H9 (cell line): Measurements from ENCODE around the gene KIF1A. TPM values are rescaled to one million over a fixed set of nuclear protein-coding genes. Genes with fewer than 3 reads are reported as not detected.

Experiments
- DNase-seq: peaks from one replicate; pipeline ENCODE4 v3.0.0-alpha.2; 2017
- H2AFZ ChIP-seq: one replicate; pipeline ENCODE4 v1.6.1; 2013; ENCODE audit warnings: mild to moderate bottlenecking, low read length, control low read depth, moderate library complexity
- H2AK5ac ChIP-seq: 2 replicates; pipeline ENCODE4 v1.6.1; 2013; ENCODE audit warnings: low read length, control low read depth, mixed read lengths; ENCODE audit not compliant: insufficient read length
- H2BK120ac ChIP-seq: one replicate; pipeline ENCODE4 v1.6.1; 2013; ENCODE audit warnings: low read depth, mild to moderate bottlenecking, low read length, control low read depth, inconsistent platforms; ENCODE audit not compliant: poor library complexity, severe bottlenecking
- H2BK12ac ChIP-seq: 2 replicates; pipeline ENCODE4 v1.6.1; 2013; ENCODE audit warnings: low read length, control low read depth, mixed read lengths, low read depth; ENCODE audit not compliant: insufficient read length
- H2BK15ac ChIP-seq: 2 replicates; pipeline ENCODE4 v1.6.1; 2013; ENCODE audit warnings: low read depth, low read length, control low read depth
- H2BK20ac ChIP-seq: one replicate; pipeline ENCODE4 v1.6.1; 2013; ENCODE audit warnings: low read depth, mild to moderate bottlenecking, low read length, control low read depth, inconsistent platforms; ENCODE audit not compliant: poor library complexity, severe bottlenecking
- H2BK5ac ChIP-seq: 2 replicates; pipeline ENCODE4 v1.6.1; 2013; ENCODE audit warnings: low read length, control low read depth, mixed read lengths; ENCODE audit not compliant: insufficient read length
- H3K14ac ChIP-seq: 2 replicates; pipeline ENCODE4 v1.6.1; 2013; ENCODE audit warnings: low read length, control low read depth; ENCODE audit not compliant: insufficient read depth
- H3K18ac ChIP-seq: 2 replicates; pipeline ENCODE4 v1.6.1; 2013; ENCODE audit warnings: low read depth, mild to moderate bottlenecking, mixed read lengths, low read length, control low read depth; ENCODE audit not compliant: insufficient read length
- H3K23ac ChIP-seq: 2 replicates; pipeline ENCODE4 v1.6.1; 2013; ENCODE audit warnings: low read length, control low read depth, mixed read lengths, low read depth; ENCODE audit not compliant: insufficient read length
- H3K23me2 ChIP-seq: 2 replicates; pipeline ENCODE4 v1.6.1; 2013; ENCODE audit warnings: low read depth, mild to moderate bottlenecking, mixed read lengths, low read length, control low read depth; ENCODE audit not compliant: insufficient read length, poor library complexity, severe bottlenecking
- H3K27ac ChIP-seq: 2 replicates; pipeline ENCODE4 v1.5.1; 2013; ENCODE audit warnings: low read length, control low read depth, mixed read lengths, low read depth; ENCODE audit not compliant: insufficient read length
- H3K27me3 ChIP-seq: 2 replicates; pipeline ENCODE4 v1.6.1; 2013; ENCODE audit warnings: low read length, control low read depth, inconsistent platforms; ENCODE audit not compliant: insufficient read depth
- H3K4ac ChIP-seq: 2 replicates; pipeline ENCODE4 v1.6.1; 2013; ENCODE audit warnings: low read depth, mild to moderate bottlenecking, control low read depth, inconsistent platforms, low read length, moderate library complexity
- H3K4me1 ChIP-seq: 2 replicates; pipeline ENCODE4 v1.6.1; 2013; ENCODE audit warnings: low read length, control low read depth, inconsistent platforms; ENCODE audit not compliant: insufficient read depth
- H3K4me2 ChIP-seq: 2 replicates; pipeline ENCODE4 v1.6.1; 2013; ENCODE audit warnings: low read length, control low read depth, mixed read lengths; ENCODE audit not compliant: insufficient read length, insufficient read depth
- H3K56ac ChIP-seq: 2 replicates; pipeline ENCODE4 v1.6.1; 2013; ENCODE audit warnings: low read depth, mild to moderate bottlenecking, mixed read lengths, low read length, control low read depth; ENCODE audit not compliant: insufficient read length
- H3K79me1 ChIP-seq: 2 replicates; pipeline ENCODE4 v1.6.1; 2013; ENCODE audit warnings: low read depth, mild to moderate bottlenecking, moderate library complexity, low read length, control low read depth, inconsistent platforms; ENCODE audit not compliant: insufficient read depth, poor library complexity, severe bottlenecking
- H3K79me2 ChIP-seq: 2 replicates; pipeline ENCODE4 v1.6.1; 2013; ENCODE audit warnings: low read length, control low read depth, inconsistent platforms; ENCODE audit not compliant: insufficient read depth
- H3K9ac ChIP-seq: 2 replicates; pipeline ENCODE4 v1.6.1; 2013; ENCODE audit warnings: low read length, control low read depth, mixed read lengths; ENCODE audit not compliant: insufficient read length; ENCODE audit errors: extremely low read depth
- H3K9me3 ChIP-seq: one replicate; pipeline ENCODE4 v1.6.1; 2013; ENCODE audit warnings: low read depth, low read length, inconsistent platforms; ENCODE audit not compliant: control insufficient read depth
- H3T11ph ChIP-seq: one replicate; pipeline ENCODE4 v1.6.1; 2013; ENCODE audit warnings: mild to moderate bottlenecking, low read length, control low read depth, inconsistent platforms
- H4K20me1 ChIP-seq: one replicate; pipeline ENCODE4 v1.6.1; 2013; ENCODE audit not compliant: control insufficient read depth, insufficient read length, insufficient read depth
- H4K5ac ChIP-seq: 2 replicates; pipeline ENCODE4 v1.6.1; 2013; ENCODE audit warnings: low read depth, mild to moderate bottlenecking, mixed read lengths, low read length, control low read depth; ENCODE audit not compliant: insufficient read length
- H4K8ac ChIP-seq: replicated peaks from 2 replicates; pipeline ENCODE4 v1.6.1; 2013; ENCODE audit warnings: low read length, control low read depth, mixed read lengths, low read depth; ENCODE audit not compliant: insufficient read length
- H4K91ac ChIP-seq: 2 replicates; pipeline ENCODE4 v1.6.1; 2013; ENCODE audit warnings: low read depth, mild to moderate bottlenecking, moderate library complexity, mixed read lengths, low read length, control low read depth; ENCODE audit not compliant: insufficient read length
- H3K27ac Mint-ChIP-seq, 3 experiments: 2 replicates in 2 of 3; 3 replicates in 1 of 3; pipeline ENCODE4 v1.8.0; 2020 to 2021; ENCODE audit warnings: mixed read lengths in 3 of 3, mild to moderate bottlenecking in 1 of 3, moderate library complexity in 1 of 3
- H3K27me3 Mint-ChIP-seq: 2 replicates; pipeline ENCODE4 v1.8.0; 2021; ENCODE audit warnings: low read depth, mild to moderate bottlenecking, moderate library complexity, mixed read lengths
- H3K36me3 Mint-ChIP-seq, 3 experiments: 2 replicates in 2 of 3; 3 replicates in 1 of 3; pipeline ENCODE4 v1.8.0; 2020 to 2021; ENCODE audit warnings: low read depth in 3 of 3, mixed read lengths in 3 of 3; ENCODE audit not compliant: insufficient read depth in 1 of 3
- H3K4me1 Mint-ChIP-seq, 2 experiments: 2 replicates each; pipeline ENCODE4 v1.8.0; 2020; ENCODE audit warnings: mixed read lengths in 2 of 2
- H3K4me3 Mint-ChIP-seq, 2 experiments: 2 replicates in 1 of 2; 3 replicates in 1 of 2; pipeline ENCODE4 v1.8.0; 2020 to 2021; ENCODE audit warnings: mild to moderate bottlenecking in 2 of 2, mixed read lengths in 2 of 2, moderate library complexity in 1 of 2
- H3K9me3 Mint-ChIP-seq, 2 experiments: 2 replicates in 1 of 2; 3 replicates in 1 of 2; pipeline ENCODE4 v1.8.0; 2020; ENCODE audit warnings: mild to moderate bottlenecking in 2 of 2, mixed read lengths in 2 of 2, moderate library complexity in 1 of 2
- WGBS: extraction: QIAGEN DNeasy Blood & Tissue Kit; methylation state at CpG from one replicate; pipeline ENCODE4 v1.1.7; 2013; ENCODE audit warnings: missing lambda C conversion rate, low lambda C conversion rate, mixed read lengths; ENCODE audit not compliant: insufficient read length; ENCODE audit errors: extremely low coverage; 5-methylcytosine and 5-hydroxymethylcytosine counted together
- total RNA-seq: library from RNA; stranded (reverse); gene quantifications from 2 replicates; pipeline ENCODE4 v1.2.1, GENCODE V29; 2021
- TF ChIP-seq, protein P1 (sequence below): fragments of 200-600 bp; sonication (generic); conservative IDR thresholded peaks from 3 replicates; pipeline ENCODE4 v1.8.0; 2021; ENCODE audit warnings: antibody characterized with exemption, mild to moderate bottlenecking

KIF1A gene
- total RNA-seq, 1 experiment from 2014 or later, result 204 TPM

DNA sequence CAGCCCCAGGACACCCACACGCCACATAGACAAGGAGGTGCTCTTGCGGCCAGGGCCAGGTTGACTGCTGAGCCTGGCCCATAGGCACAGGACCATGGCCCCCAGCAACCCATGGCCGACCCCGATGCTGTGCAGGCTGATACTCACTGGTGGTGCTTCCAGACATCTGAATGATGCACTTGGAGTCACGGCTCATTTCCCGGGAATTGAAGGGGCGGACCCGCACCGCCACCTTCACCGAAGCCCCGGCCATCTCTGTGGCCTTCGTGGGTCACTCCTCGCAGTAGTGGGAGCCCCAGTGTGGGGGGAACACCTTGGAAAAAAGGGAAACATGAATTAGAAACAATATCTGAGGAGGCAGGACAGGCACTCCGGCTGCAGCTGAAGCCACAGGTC is 22.5 kb downstream of the KIF1A start:
- no peaks in the 10 kb centered on the region for H3K23me2 ChIP-seq

More for the DNA sequence above, 22.5 kb downstream of the KIF1A start:
- Histone ChIP-seq H3K4me1 (no peaks in the 10 kb centered on the region), H3K4ac (no peak overlapping the region), H2AK5ac (no peak overlapping the region), H3K23ac (no peak overlapping the region), H4K91ac (no peak overlapping the region), H4K8ac (no peak overlapping the region), H4K5ac (no peak overlapping the region), H2BK20ac (no peak overlapping the region), H3K79me1 (peaks cover 20% of the 10 kb centered on the region), H2AFZ (no peak overlapping the region), H3K14ac (no peak overlapping the region), H3K9me3 (no peaks in the 10 kb centered on the region), H3K79me2 (peaks cover 27% of the 10 kb centered on the region; the same call in 1 of the 2 replicates), H3K27me3 (no peaks in the 10 kb centered on the region), H4K20me1 (peaks cover 2% of the 10 kb centered on the region), H3K9ac (no peak overlapping the region), H3T11ph (no peak overlapping the region), H3K56ac (no peak overlapping the region), H2BK120ac (no peak overlapping the region), H3K27ac (no peak overlapping the region), H3K4me2 (no peak overlapping the region), H2BK15ac (no peak overlapping the region), H2BK12ac (no peak overlapping the region), H2BK5ac (no peak overlapping the region), H3K18ac (no peak overlapping the region)
- peak overlapping the region in 1 of 3 experiments; percentile 63; a peak in 1 of 7 replicates for H3K27ac Mint-ChIP-seq
- WGBS, result no CpG with 5 or more reads among the region's 14 CpGs
- H3K9me3 Mint-ChIP-seq, result 0 out of 5 replicates have a peak, but pooled peaks cover 0 to 3% of the 10 kb centered on the region in 2 experiments
- no peaks in the 10 kb centered on the region for H3K27me3 Mint-ChIP-seq
- TF ChIP-seq, protein P1, sequence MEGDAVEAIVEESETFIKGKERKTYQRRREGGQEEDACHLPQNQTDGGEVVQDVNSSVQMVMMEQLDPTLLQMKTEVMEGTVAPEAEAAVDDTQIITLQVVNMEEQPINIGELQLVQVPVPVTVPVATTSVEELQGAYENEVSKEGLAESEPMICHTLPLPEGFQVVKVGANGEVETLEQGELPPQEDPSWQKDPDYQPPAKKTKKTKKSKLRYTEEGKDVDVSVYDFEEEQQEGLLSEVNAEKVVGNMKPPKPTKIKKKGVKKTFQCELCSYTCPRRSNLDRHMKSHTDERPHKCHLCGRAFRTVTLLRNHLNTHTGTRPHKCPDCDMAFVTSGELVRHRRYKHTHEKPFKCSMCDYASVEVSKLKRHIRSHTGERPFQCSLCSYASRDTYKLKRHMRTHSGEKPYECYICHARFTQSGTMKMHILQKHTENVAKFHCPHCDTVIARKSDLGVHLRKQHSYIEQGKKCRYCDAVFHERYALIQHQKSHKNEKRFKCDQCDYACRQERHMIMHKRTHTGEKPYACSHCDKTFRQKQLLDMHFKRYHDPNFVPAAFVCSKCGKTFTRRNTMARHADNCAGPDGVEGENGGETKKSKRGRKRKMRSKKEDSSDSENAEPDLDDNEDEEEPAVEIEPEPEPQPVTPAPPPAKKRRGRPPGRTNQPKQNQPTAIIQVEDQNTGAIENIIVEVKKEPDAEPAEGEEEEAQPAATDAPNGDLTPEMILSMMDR, result no peak
- H3K4me3 Mint-ChIP-seq, result no peak overlapping the region
- no peak for DNase-seq
- peaks cover 19 to 31% of the 10 kb centered on the region in 2 experiments for H3K4me1 Mint-ChIP-seq
- H3K36me3 Mint-ChIP-seq, result peaks cover 29 to 60% (median 46%) of the 10 kb centered on the region in 3 experiments
